Activated CD8-positive, alpha-beta memory T cell treated with anti-CD3 and anti-CD28 coated beads for 48 hours (primary cell): ENCODE measurements around the gene CCDC116.
"Not testable (repeated sequence)": the region's sequence is repeated elsewhere in the genome, so short reads cannot be mapped to it uniquely, and the experiment has no call there.

Source experiments
- DNase-seq, 3 experiments: peaks; one replicate each; pipeline ENCODE4 v3.0.0-alpha.2; 2020; ENCODE audit warnings: low read depth in 2 of 3, low spot score in 2 of 3

The CCDC116 gene

GRCh38 chr22:21632237-21632895, at the start of gene CCDC116:
Gene CCDC116 (plus strand): TSS chr22:21632760. CDS start chr22:21633182, 422 bp downstream.
- DNase-seq = peak in 1 of 3 experiments; percentile 40

- DNase-seq = no peak
These were observed 49.5 kb upstream of the CCDC116 start for GRCh38 chr22:21582801-21583740.

GRCh38 chr22:21585389-21585788, 47.2 kb upstream of the CCDC116 start:
- DNase-seq = no peak

- DNase-seq = peak in 2 of 3 experiments; percentile 15
These were observed 44.6 kb upstream of the CCDC116 start for GRCh38 chr22:21587803-21588611.

GRCh38 chr22:21589396-21589795, 43.2 kb upstream of the CCDC116 start:
- DNase-seq = no peak

- no peak for DNase-seq
These were observed 41.5 kb upstream of the CCDC116 start for GRCh38 chr22:21590809-21591641.

GRCh38 chr22:21591695-21592094, 40.9 kb upstream of the CCDC116 start:
- DNase-seq = no peak

GRCh38 chr22:21592422-21592821, 40.1 kb upstream of the CCDC116 start:
- no peak for DNase-seq

- DNase-seq = no peak
These were observed 38.9 kb upstream of the CCDC116 start for GRCh38 chr22:21593406-21594232.

GRCh38 chr22:21594865-21595452, 37.6 kb upstream of the CCDC116 start:
- DNase-seq = no peak

- DNase-seq = not testable (repeated sequence)
These were observed 36.0 kb upstream of the CCDC116 start for GRCh38 chr22:21596356-21597135.

- DNase-seq = no peak
These were observed 34.3 kb upstream of the CCDC116 start for GRCh38 chr22:21598302-21598701.

- no peak for DNase-seq
These were observed 33.3 kb upstream of the CCDC116 start for GRCh38 chr22:21599053-21599893.

GRCh38 chr22:21602579-21602978, 30.0 kb upstream of the CCDC116 start:
- DNase-seq = no peak

- no peak for DNase-seq
These were observed 28.6 kb upstream of the CCDC116 start for GRCh38 chr22:21603973-21604372.

GRCh38 chr22:21605887-21606564, 26.5 kb upstream of the CCDC116 start:
- no peak for DNase-seq

GRCh38 chr22:21606775-21607174, 25.8 kb upstream of the CCDC116 start:
- DNase-seq = no peak
